Measurements from ENCODE around the gene GRIA4.

The GRIA4 gene

DNA sequence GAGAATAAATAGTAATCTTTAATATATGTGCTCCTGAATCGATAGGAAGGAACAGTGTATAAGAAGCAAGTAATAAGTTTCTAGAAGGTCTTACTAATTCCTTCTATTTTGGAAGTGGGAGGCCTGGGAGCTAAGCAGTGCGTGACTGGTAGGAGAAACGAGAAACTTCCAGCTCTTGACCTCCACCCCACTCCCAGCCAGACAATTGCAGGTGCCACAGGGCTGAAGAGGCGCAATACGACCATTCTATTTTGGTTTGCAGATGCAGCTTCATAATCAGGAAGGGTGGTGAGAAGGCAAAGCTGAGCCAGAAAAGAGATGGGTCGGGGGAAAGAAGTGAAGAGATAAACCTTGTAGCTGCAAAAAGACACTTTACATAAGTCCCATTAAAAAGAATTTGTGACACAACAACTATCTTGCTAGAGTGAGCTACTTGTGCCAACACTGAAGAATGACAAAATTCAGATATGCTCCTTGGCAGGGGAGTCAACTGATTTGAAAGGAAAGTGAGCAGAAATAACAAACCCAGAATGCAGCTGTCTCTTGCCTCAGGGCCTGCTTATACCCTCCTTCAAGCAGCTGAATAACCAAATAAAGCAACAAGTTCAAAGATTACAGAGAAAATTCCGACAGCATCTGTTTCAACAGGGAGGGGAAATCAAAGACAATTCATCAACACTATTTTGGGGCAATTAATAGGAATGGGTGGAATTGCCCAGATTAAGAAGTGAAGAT is 35.1 kb downstream of the GRIA4 start:
- Histone ChIP-seq H3K36me3 (ENCODE audit: control insufficient read depth, low read length) (no peaks in the 10 kb centered on the region), H3K4me1 (ENCODE audit: control insufficient read depth, low read length) (no peaks in the 10 kb centered on the region), H4K20me1 (ENCODE audit: control insufficient read depth, insufficient read depth, low read depth, low read length) (no peaks in the 10 kb centered on the region)

DNA sequence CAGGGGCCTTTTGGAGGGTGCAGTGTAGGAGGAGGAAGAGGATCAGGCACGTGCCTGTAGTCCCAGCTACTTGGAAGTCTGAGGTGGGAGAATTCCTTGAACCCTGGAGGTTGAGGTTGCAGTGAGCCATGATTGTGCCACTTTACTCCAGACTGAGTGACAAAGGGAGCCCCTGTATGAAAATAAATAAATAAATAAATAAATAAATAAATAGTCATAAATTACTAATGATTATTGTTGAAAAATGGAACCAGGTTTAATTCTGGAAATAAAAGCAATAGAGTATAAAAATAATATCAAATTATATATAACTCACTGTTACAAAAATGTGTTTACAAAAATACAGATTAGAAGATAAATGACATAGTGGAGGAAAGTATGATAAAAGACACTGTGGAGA is 37.9 kb downstream of the GRIA4 start:
- Histone ChIP-seq H3K9me2 (replicated peaks; ENCODE audit: control insufficient read depth, low read length) (no peaks in the 10 kb centered on the region), H3K4me2 (ENCODE audit: low read length) (no peak overlapping the region), H3K79me2 (ENCODE audit: control insufficient read depth, low read length) (no peaks in the 10 kb centered on the region), H3K36me3 (ENCODE audit: control insufficient read depth, low read length) (no peaks in the 10 kb centered on the region), H3K4me1 (ENCODE audit: control insufficient read depth, low read length) (no peaks in the 10 kb centered on the region), H3K9me3 (ENCODE audit: control insufficient read depth, insufficient read depth, low read length) (no peaks in the 10 kb centered on the region), H3K4me3 (ENCODE audit: low read length) (no peak overlapping the region), H4K20me1 (ENCODE audit: control insufficient read depth, insufficient read depth, low read depth, low read length) (no peaks in the 10 kb centered on the region), H3K27ac (ENCODE audit: low read depth, low read length) (no peak overlapping the region), H3F3A (ENCODE audit: control insufficient read depth, insufficient read depth) (no peaks in the 10 kb centered on the region), H3K27me3 (ENCODE audit: control insufficient read depth, low read length) (no peaks in the 10 kb centered on the region)
- TF ChIP-seq CTCF (IDR thresholded peaks at IDR 0.05; ENCODE audit: low read depth, low read length, poor library complexity, severe bottlenecking) (no peak), EZH2phosphoT487 (IDR thresholded peaks at IDR 0.05; ENCODE audit: borderline replicate concordance, low read length) (no peak)

More for the DNA sequence above, 35.1 kb downstream of the GRIA4 start:
- no peak overlapping the region for H3K4me3 ChIP-seq (ENCODE audit: low read length)
- H3K27me3 ChIP-seq (ENCODE audit: control insufficient read depth, low read length) = no peaks in the 10 kb centered on the region
- H3K9me3 ChIP-seq (ENCODE audit: control insufficient read depth, insufficient read depth, low read length) = no peaks in the 10 kb centered on the region
- TF ChIP-seq EZH2phosphoT487 (IDR thresholded peaks at IDR 0.05; ENCODE audit: borderline replicate concordance, low read length) = no peak
- no peak for TF ChIP-seq CTCF (IDR thresholded peaks at IDR 0.05; ENCODE audit: low read depth, low read length, poor library complexity, severe bottlenecking)
- H3K79me2 ChIP-seq (ENCODE audit: control insufficient read depth, low read length) = no peaks in the 10 kb centered on the region
- H3K27ac ChIP-seq (ENCODE audit: low read depth, low read length) = no peak overlapping the region
- no peaks in the 10 kb centered on the region for H3F3A ChIP-seq (ENCODE audit: control insufficient read depth, insufficient read depth)
- H3K4me2 ChIP-seq (ENCODE audit: low read length) = no peak overlapping the region
- no peaks in the 10 kb centered on the region for H3K9me2 ChIP-seq (replicated peaks; ENCODE audit: control insufficient read depth, low read length)

DNA sequence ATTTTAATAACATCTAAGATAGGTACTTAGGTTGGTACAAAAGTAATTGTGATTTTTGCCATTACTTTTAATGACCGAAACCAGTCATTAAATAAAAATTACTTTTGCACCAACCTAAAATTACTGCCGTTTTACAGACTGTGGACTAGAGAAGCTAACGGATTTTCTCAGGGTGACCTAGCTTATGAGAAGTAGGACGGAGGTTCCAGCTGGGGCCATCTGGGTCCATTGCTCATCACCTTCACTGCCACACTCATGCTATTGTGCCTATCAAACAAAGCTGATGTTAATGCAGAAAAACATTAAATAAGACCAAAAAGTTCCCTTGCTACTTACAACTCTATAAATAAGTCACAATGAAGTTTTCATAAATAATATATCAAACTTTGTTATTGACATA is 38.9 kb downstream of the GRIA4 start:
- Histone ChIP-seq H3K27ac (ENCODE audit: low read depth, low read length) (no peak overlapping the region), H3K4me2 (ENCODE audit: low read length) (no peak overlapping the region), H3K9me2 (replicated peaks; ENCODE audit: control insufficient read depth, low read length) (no peaks in the 10 kb centered on the region), H3K27me3 (ENCODE audit: control insufficient read depth, low read length) (no peaks in the 10 kb centered on the region), H3K79me2 (ENCODE audit: control insufficient read depth, low read length) (no peaks in the 10 kb centered on the region), H3K36me3 (ENCODE audit: control insufficient read depth, low read length) (no peaks in the 10 kb centered on the region), H4K20me1 (ENCODE audit: control insufficient read depth, insufficient read depth, low read depth, low read length) (no peaks in the 10 kb centered on the region), H3K4me1 (ENCODE audit: control insufficient read depth, low read length) (no peaks in the 10 kb centered on the region), H3K9me3 (ENCODE audit: control insufficient read depth, insufficient read depth, low read length) (no peaks in the 10 kb centered on the region), H3F3A (ENCODE audit: control insufficient read depth, insufficient read depth) (no peaks in the 10 kb centered on the region), H3K4me3 (ENCODE audit: low read length) (no peak overlapping the region)
- TF ChIP-seq CTCF (IDR thresholded peaks at IDR 0.05; ENCODE audit: low read depth, low read length, poor library complexity, severe bottlenecking) (no peak), EZH2phosphoT487 (IDR thresholded peaks at IDR 0.05; ENCODE audit: borderline replicate concordance, low read length) (no peak)
